ENCODE data around the gene KCNMA1.

Gene KCNMA1

GRCh38 chr10:77563638-77564270, 73.9 kb downstream of the KCNMA1 start:
- no peak for DNase-seq (ENCODE audit: low spot score)
- no peak overlapping the region for H2BK5ac ChIP-seq (ENCODE audit: low read length)
- H3K4ac ChIP-seq (ENCODE audit: low read length): no peak overlapping the region
- H3K14ac ChIP-seq (ENCODE audit: low read length): no peak overlapping the region
- H4K91ac ChIP-seq (ENCODE audit: low read depth, low read length, poor library complexity): no peak overlapping the region
- H3K27me3 ChIP-seq (ENCODE audit: control insufficient read depth in 3 of 3, insufficient read depth in 3 of 3, low read depth in 1 of 3, low read length in 3 of 3): peaks cover 0 to 14% (median 0%) of the 10 kb centered on the region in 3 experiments
- H3K18ac ChIP-seq (ENCODE audit: low read length): peak overlapping the region; percentile 44
- no peak overlapping the region for H2AFZ ChIP-seq (ENCODE audit: low read length)
- WGBS, 2 donors (ENCODE audit: extremely low coverage in 2 of 2, insufficient read length in 2 of 2, insufficient replicate concordance in 1 of 2): no CpG with 5 or more reads among the region's 9 CpGs
- no peaks in the 10 kb centered on the region for H3K36me3 ChIP-seq (replicated peaks in 1 of 2; ENCODE audit: control insufficient read depth in 2 of 2, insufficient read depth in 2 of 2, low read length in 2 of 2)
- peaks cover 0 to 12% of the 10 kb centered on the region in 2 donors for H3K4me1 ChIP-seq (ENCODE audit: control insufficient read depth in 2 of 2, insufficient read depth in 1 of 2, low read depth in 1 of 2, low read length in 2 of 2)
- H3K79me1 ChIP-seq (ENCODE audit: low read depth, low read length): no peaks in the 10 kb centered on the region
- H3K9me3 ChIP-seq (replicated peaks in 1 of 2; ENCODE audit: control insufficient read depth in 2 of 2, insufficient read depth in 1 of 2, low read depth in 1 of 2, low read length in 2 of 2): no peaks in the 10 kb centered on the region
- H4K8ac ChIP-seq (ENCODE audit: low read depth, low read length): no peak overlapping the region
- H2BK15ac ChIP-seq (ENCODE audit: low read length): no peak overlapping the region
- H2BK12ac ChIP-seq (ENCODE audit: low read length): peak overlapping the region; percentile 27
- H3K27ac ChIP-seq (replicated peaks; ENCODE audit: low read length): no peak overlapping the region
- no peak overlapping the region for H2BK120ac ChIP-seq (ENCODE audit: low read depth, low read length)
- H2AK5ac ChIP-seq (ENCODE audit: low read depth, low read length): no peak overlapping the region
- H3K4me2 ChIP-seq (ENCODE audit: insufficient read depth, low read length, poor library complexity, severe bottlenecking): no peak overlapping the region
- H3K9ac ChIP-seq (ENCODE audit: low read depth, low read length, poor library complexity): no peak overlapping the region
- no peak overlapping the region for H3K4me3 ChIP-seq (ENCODE audit: low read length in 2 of 2)
- H3K23ac ChIP-seq (ENCODE audit: low read depth, low read length, poor library complexity): no peak overlapping the region

DNA sequence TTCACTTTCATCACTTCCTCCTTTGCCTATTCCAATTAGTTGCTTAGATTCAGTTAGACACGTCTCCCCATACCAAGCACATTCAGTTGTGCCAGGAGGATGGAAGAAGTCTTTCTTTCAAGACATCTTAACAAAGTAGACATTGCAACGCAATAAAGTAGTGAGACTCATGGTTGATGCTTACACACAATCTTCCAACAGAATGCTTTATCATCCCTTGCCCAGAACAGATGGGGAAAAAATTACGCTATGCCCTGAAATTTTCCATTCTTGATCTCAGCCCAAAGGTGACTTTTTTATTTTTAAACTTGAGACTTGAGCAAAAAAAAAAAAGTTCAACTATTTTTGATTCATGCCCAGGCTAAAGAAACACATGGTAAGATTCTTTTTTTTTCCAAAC, 74.9 kb downstream of the KCNMA1 start:
- Histone ChIP-seq H2BK120ac (ENCODE audit: low read depth, low read length) (no peak overlapping the region), H2BK5ac (ENCODE audit: low read length) (no peak overlapping the region), H3K79me1 (ENCODE audit: low read depth, low read length) (no peaks in the 10 kb centered on the region), H3K4me3 (ENCODE audit: low read length in 2 of 2) (no peak overlapping the region), H2BK12ac (ENCODE audit: low read length) (no peak overlapping the region), H3K9me3 (replicated peaks in 1 of 2; ENCODE audit: control insufficient read depth in 2 of 2, insufficient read depth in 1 of 2, low read depth in 1 of 2, low read length in 2 of 2) (no peaks in the 10 kb centered on the region), H3K27me3 (ENCODE audit: control insufficient read depth in 3 of 3, insufficient read depth in 3 of 3, low read depth in 1 of 3, low read length in 3 of 3) (peaks cover 0 to 14% (median 0%) of the 10 kb centered on the region in 3 experiments), H3K9ac (ENCODE audit: low read depth, low read length, poor library complexity) (no peak overlapping the region), H3K4me2 (ENCODE audit: insufficient read depth, low read length, poor library complexity, severe bottlenecking) (no peak overlapping the region), H2BK15ac (ENCODE audit: low read length) (no peak overlapping the region), H3K18ac (ENCODE audit: low read length) (no peak overlapping the region), H3K4me1 (ENCODE audit: control insufficient read depth in 2 of 2, insufficient read depth in 1 of 2, low read depth in 1 of 2, low read length in 2 of 2) (peaks cover 0 to 12% of the 10 kb centered on the region in 2 donors), H3K36me3 (replicated peaks in 1 of 2; ENCODE audit: control insufficient read depth in 2 of 2, insufficient read depth in 2 of 2, low read length in 2 of 2) (no peaks in the 10 kb centered on the region), H3K27ac (replicated peaks; ENCODE audit: low read length) (no peak overlapping the region), H4K91ac (ENCODE audit: low read depth, low read length, poor library complexity) (no peak overlapping the region), H3K4ac (ENCODE audit: low read length) (no peak overlapping the region), H2AK5ac (ENCODE audit: low read depth, low read length) (no peak overlapping the region), H3K23ac (ENCODE audit: low read depth, low read length, poor library complexity) (no peak overlapping the region), H3K14ac (ENCODE audit: low read length) (no peak overlapping the region), H2AFZ (ENCODE audit: low read length) (no peak overlapping the region), H4K8ac (ENCODE audit: low read depth, low read length) (no peak overlapping the region)
- no CpG with 5 or more reads among the region's 3 CpGs for WGBS, 2 donors (ENCODE audit: extremely low coverage in 2 of 2, insufficient read length in 2 of 2, insufficient replicate concordance in 1 of 2)
- no peak for DNase-seq (ENCODE audit: low spot score)

- peaks cover 0 to 14% of the 10 kb centered on the region in 2 donors for H3K4me1 ChIP-seq (ENCODE audit: control insufficient read depth in 2 of 2, insufficient read depth in 1 of 2, low read depth in 1 of 2, low read length in 2 of 2)
- no peaks in the 10 kb centered on the region for H3K9me3 ChIP-seq (replicated peaks in 1 of 2; ENCODE audit: control insufficient read depth in 2 of 2, insufficient read depth in 1 of 2, low read depth in 1 of 2, low read length in 2 of 2)
- no peak overlapping the region for H3K4ac ChIP-seq (ENCODE audit: low read length)
- H3K18ac ChIP-seq (ENCODE audit: low read length): no peak overlapping the region
- H3K27ac ChIP-seq (replicated peaks; ENCODE audit: low read length): no peak overlapping the region
- no peak overlapping the region for H3K9ac ChIP-seq (ENCODE audit: low read depth, low read length, poor library complexity)
- no peak overlapping the region for H2AFZ ChIP-seq (ENCODE audit: low read length)
- H2AK5ac ChIP-seq (ENCODE audit: low read depth, low read length): no peak overlapping the region
- peaks cover 0 to 14% (median 0%) of the 10 kb centered on the region in 3 experiments for H3K27me3 ChIP-seq (ENCODE audit: control insufficient read depth in 3 of 3, insufficient read depth in 3 of 3, low read depth in 1 of 3, low read length in 3 of 3)
- H3K36me3 ChIP-seq (replicated peaks in 1 of 2; ENCODE audit: control insufficient read depth in 2 of 2, insufficient read depth in 2 of 2, low read length in 2 of 2): no peaks in the 10 kb centered on the region
- no peaks in the 10 kb centered on the region for H3K79me1 ChIP-seq (ENCODE audit: low read depth, low read length)
- no CpG with 5 or more reads among the region's 3 CpGs for WGBS, 2 donors (ENCODE audit: extremely low coverage in 2 of 2, insufficient read length in 2 of 2, insufficient replicate concordance in 1 of 2)
- no peak overlapping the region for H4K8ac ChIP-seq (ENCODE audit: low read depth, low read length)
- no peak overlapping the region for H2BK120ac ChIP-seq (ENCODE audit: low read depth, low read length)
- no peak overlapping the region for H3K23ac ChIP-seq (ENCODE audit: low read depth, low read length, poor library complexity)
- H2BK15ac ChIP-seq (ENCODE audit: low read length): no peak overlapping the region
- DNase-seq (ENCODE audit: low spot score): no peak
- no peak overlapping the region for H2BK12ac ChIP-seq (ENCODE audit: low read length)
- no peak overlapping the region for H3K4me2 ChIP-seq (ENCODE audit: insufficient read depth, low read length, poor library complexity, severe bottlenecking)
- no peak overlapping the region for H3K4me3 ChIP-seq (ENCODE audit: low read length in 2 of 2)
- no peak overlapping the region for H2BK5ac ChIP-seq (ENCODE audit: low read length)
- H3K14ac ChIP-seq (ENCODE audit: low read length): no peak overlapping the region
- no peak overlapping the region for H4K91ac ChIP-seq (ENCODE audit: low read depth, low read length, poor library complexity)
These were observed 75.6 kb downstream of the KCNMA1 start for GRCh38 chr10:77561991-77562390.

DNA sequence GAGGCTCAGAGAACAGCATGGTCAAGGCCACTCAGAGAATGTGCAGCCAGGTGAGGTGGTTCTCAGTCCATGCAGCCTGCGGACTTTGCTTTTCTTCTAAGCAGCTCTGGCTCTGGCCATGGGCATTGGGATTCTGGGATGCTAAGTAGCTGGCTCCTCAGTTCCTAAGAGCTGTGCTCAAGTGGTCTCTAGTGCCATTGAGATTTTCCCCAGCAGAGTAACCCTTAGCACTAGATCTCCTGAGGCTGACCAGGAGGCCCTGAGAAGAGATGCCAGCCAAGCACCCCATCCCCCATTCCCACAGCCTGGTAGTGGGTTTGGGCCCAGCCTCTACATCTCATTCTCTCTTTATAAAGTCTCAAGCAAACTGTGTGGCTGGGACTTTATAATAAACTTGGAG, 77.1 kb downstream of the KCNMA1 start:
- Histone ChIP-seq H3K4me3 (ENCODE audit: low read length in 2 of 2) (no peak overlapping the region), H4K8ac (ENCODE audit: low read depth, low read length) (no peak overlapping the region), H2BK12ac (ENCODE audit: low read length) (no peak overlapping the region), H3K4me1 (ENCODE audit: control insufficient read depth in 2 of 2, insufficient read depth in 1 of 2, low read depth in 1 of 2, low read length in 2 of 2) (peaks cover 0 to 13% of the 10 kb centered on the region in 2 donors), H3K27ac (replicated peaks; ENCODE audit: low read length) (no peak overlapping the region), H3K23ac (ENCODE audit: low read depth, low read length, poor library complexity) (no peak overlapping the region), H3K14ac (ENCODE audit: low read length) (no peak overlapping the region), H2BK5ac (ENCODE audit: low read length) (no peak overlapping the region), H3K79me1 (ENCODE audit: low read depth, low read length) (no peaks in the 10 kb centered on the region), H3K9ac (ENCODE audit: low read depth, low read length, poor library complexity) (no peak overlapping the region), H2BK15ac (ENCODE audit: low read length) (no peak overlapping the region), H3K18ac (ENCODE audit: low read length) (no peak overlapping the region), H3K36me3 (replicated peaks in 1 of 2; ENCODE audit: control insufficient read depth in 2 of 2, insufficient read depth in 2 of 2, low read length in 2 of 2) (no peaks in the 10 kb centered on the region), H4K91ac (ENCODE audit: low read depth, low read length, poor library complexity) (no peak overlapping the region), H3K9me3 (replicated peaks in 1 of 2; ENCODE audit: control insufficient read depth in 2 of 2, insufficient read depth in 1 of 2, low read depth in 1 of 2, low read length in 2 of 2) (no peaks in the 10 kb centered on the region), H2BK120ac (ENCODE audit: low read depth, low read length) (no peak overlapping the region), H2AK5ac (ENCODE audit: low read depth, low read length) (no peak overlapping the region), H3K27me3 (ENCODE audit: control insufficient read depth in 3 of 3, insufficient read depth in 3 of 3, low read depth in 1 of 3, low read length in 3 of 3) (peaks cover 0 to 11% (median 0%) of the 10 kb centered on the region in 3 experiments), H2AFZ (ENCODE audit: low read length) (no peak overlapping the region), H3K4me2 (ENCODE audit: insufficient read depth, low read length, poor library complexity, severe bottlenecking) (no peak overlapping the region), H3K4ac (ENCODE audit: low read length) (no peak overlapping the region)
- no peak for DNase-seq (ENCODE audit: low spot score)
- WGBS, 2 donors (ENCODE audit: extremely low coverage in 2 of 2, insufficient read length in 2 of 2, insufficient replicate concordance in 1 of 2): no CpG with 5 or more reads among the region's 1 CpG

All from neuronal stem cell (in vitro differentiated cells).